H1 (cell line): ENCODE data around the gene KCNMA1. TPM values are rescaled to one million over a fixed set of nuclear protein-coding genes. Genes with fewer than 3 reads are reported as not detected.

Experiments used
- CREB1 ChIP-seq: IDR thresholded peaks from 2 replicates; pipeline ENCODE4 v1.6.1; 2012; ENCODE audit warnings: inconsistent platforms
- HDAC6 ChIP-seq: IDR thresholded peaks from one replicate; pipeline ENCODE4 v1.7.1; 2012; ENCODE audit warnings: low read depth, mild to moderate bottlenecking, inconsistent platforms, low read length, moderate library complexity
- PHF8 ChIP-seq: fragments of 200-600 bp; sonication (generic); conservative IDR thresholded peaks from 2 replicates; pipeline ENCODE4 v1.7.1; 2012; ENCODE audit warnings: low read depth, mild to moderate bottlenecking, inconsistent platforms, low read length, moderate library complexity
- POLR2A ChIP-seq, 2 experiments: IDR thresholded peaks; 1 replicate in 1 of 2; 2 replicates in 1 of 2; pipeline ENCODE4 v1.6.1; 2011; ENCODE audit warnings: low read depth in 2 of 2, low read length in 2 of 2, mild to moderate bottlenecking in 2 of 2; ENCODE audit errors: control extremely low read depth in 1 of 2
- polyA plus RNA-seq, 7 experiments: library from polyadenylated mRNA; depleted of rRNA in 3 of 7; stranded (reverse) in 5 of 7; unstranded in 2 of 7; fragments of >200 nt in 5 of 7; fragments of 200-250 nt in 2 of 7; gene quantifications; 1 replicate in 5 of 7; 2 replicates in 1 of 7; 4 replicates in 1 of 7; pipeline versions ENCODE4 v1.2.1 to v1.2.3, GENCODE V29; 2011 to 2013; ENCODE audit warnings: missing spikeins in 2 of 7, mixed read lengths in 2 of 7
- total RNA-seq: library from RNA; stranded (reverse); fragmentation: NEBNext Ultra II Directional; extraction: Animal tissue kit (Norgen Biotek cat#: 25700); gene quantifications from 2 replicates; pipeline ENCODE4 v1.2.1, GENCODE V29; 2021
- TF ChIP-seq, protein P1 (sequence below): IDR thresholded peaks from 2 replicates; pipeline ENCODE4 v1.6.1; 2012; ENCODE audit warnings: low read length, inconsistent platforms

Gene KCNMA1
- total and polyA plus RNA-seq, 2 of the 8 experiments (the other 6 are each of a cell fraction or from before 2014, with no cell fraction given), result 10.2 to 11.1 TPM

DNA sequence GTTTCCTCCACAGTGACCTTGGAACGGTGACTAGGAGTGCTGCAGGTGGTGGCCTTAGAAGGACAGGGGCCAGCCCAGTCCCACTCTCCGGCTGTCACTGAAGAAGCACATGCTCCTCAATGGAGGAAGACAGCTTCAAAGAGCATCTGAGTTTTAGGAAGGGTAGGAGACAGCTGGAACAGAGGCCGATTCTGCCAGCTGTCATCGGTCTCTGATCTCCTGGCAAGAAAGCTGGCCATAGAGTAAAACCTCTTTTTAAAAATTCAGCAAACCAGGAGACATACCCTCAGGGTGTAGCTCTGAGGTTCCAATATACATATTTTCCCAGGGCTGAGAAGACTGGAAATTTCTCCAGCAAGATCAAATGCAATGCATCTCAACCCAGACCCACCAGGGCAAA lies 55.9 kb downstream of the KCNMA1 start (continued):
- TF ChIP-seq, protein P1, sequence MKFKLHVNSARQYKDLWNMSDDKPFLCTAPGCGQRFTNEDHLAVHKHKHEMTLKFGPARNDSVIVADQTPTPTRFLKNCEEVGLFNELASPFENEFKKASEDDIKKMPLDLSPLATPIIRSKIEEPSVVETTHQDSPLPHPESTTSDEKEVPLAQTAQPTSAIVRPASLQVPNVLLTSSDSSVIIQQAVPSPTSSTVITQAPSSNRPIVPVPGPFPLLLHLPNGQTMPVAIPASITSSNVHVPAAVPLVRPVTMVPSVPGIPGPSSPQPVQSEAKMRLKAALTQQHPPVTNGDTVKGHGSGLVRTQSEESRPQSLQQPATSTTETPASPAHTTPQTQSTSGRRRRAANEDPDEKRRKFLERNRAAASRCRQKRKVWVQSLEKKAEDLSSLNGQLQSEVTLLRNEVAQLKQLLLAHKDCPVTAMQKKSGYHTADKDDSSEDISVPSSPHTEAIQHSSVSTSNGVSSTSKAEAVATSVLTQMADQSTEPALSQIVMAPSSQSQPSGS, result no peak
- TF ChIP-seq POLR2A (IDR thresholded peaks at IDR 0.05; ENCODE audit: control extremely low read depth in 1 of 2, low read depth in 2 of 2, low read length in 2 of 2) (no peak), CREB1 (no peak), PHF8 (no peak), HDAC6 (no peak)
- TF ChIP-seq, all 59 proteins: peak for 0
